Natural killer cell (primary cell): ENCODE measurements around the gene GULP1. TPM values are rescaled to one million over a fixed set of nuclear protein-coding genes. Genes with fewer than 3 reads are reported as not detected.

Experiments used
- ATAC-seq, 3 donors: fragments of 150-1000 bp in 2 of 3; fragments of 200-7000 bp in 1 of 3; cut with Tn5 transposase; 1 replicate in 1 of 3; 2 replicates in 2 of 3; pipeline ENCODE4 v1.10.0; 2021; ENCODE audit warnings: mild to moderate bottlenecking in 2 of 3, moderate library complexity in 2 of 3
- DNase-seq, 2 donors: peaks; one replicate each; pipeline versions ENCODE4 v3.0.0 to v3.0.0-alpha.2; 2013 to 2021; ENCODE audit warnings: mixed read lengths in 1 of 2
- H3K27ac ChIP-seq: one replicate; pipeline ENCODE4 v1.5.1; 2013; ENCODE audit warnings: mild to moderate bottlenecking, low read length
- H3K27me3 ChIP-seq: one replicate; pipeline ENCODE4 v1.6.1; 2013; ENCODE audit warnings: low read length; ENCODE audit not compliant: control insufficient read depth, insufficient read depth
- H3K36me3 ChIP-seq: one replicate; pipeline ENCODE4 v1.6.1; 2013; ENCODE audit warnings: low read length; ENCODE audit not compliant: control insufficient read depth, insufficient read depth
- H3K4me1 ChIP-seq: one replicate; pipeline ENCODE4 v1.6.1; 2013; ENCODE audit warnings: low read length; ENCODE audit not compliant: control insufficient read depth, insufficient read depth
- H3K4me3 ChIP-seq: one replicate; pipeline ENCODE4 v1.5.1; 2013; ENCODE audit warnings: low read length
- H3K9me3 ChIP-seq: one replicate; pipeline ENCODE4 v1.6.1; 2013; ENCODE audit warnings: low read length; ENCODE audit not compliant: control insufficient read depth, insufficient read depth
- H3K27ac Mint-ChIP-seq, 2 donors: one replicate each; pipeline ENCODE4 v1.8.0; 2022; ENCODE audit warnings: mild to moderate bottlenecking in 2 of 2, mixed read lengths in 2 of 2, moderate library complexity in 1 of 2
- H3K27me3 Mint-ChIP-seq, 2 donors: one replicate each; pipeline ENCODE4 v1.8.0; 2022; ENCODE audit warnings: low read depth in 2 of 2, mixed read lengths in 2 of 2
- H3K36me3 Mint-ChIP-seq: one replicate; pipeline ENCODE4 v1.8.0; 2022; ENCODE audit warnings: mixed read lengths
- H3K4me1 Mint-ChIP-seq, 2 donors: one replicate each; pipeline ENCODE4 v1.8.0; 2022; ENCODE audit warnings: mixed read lengths in 2 of 2
- H3K4me3 Mint-ChIP-seq: one replicate; pipeline ENCODE4 v1.8.0; 2022; ENCODE audit warnings: mild to moderate bottlenecking, moderate library complexity, mixed read lengths
- H3K9me3 Mint-ChIP-seq, 2 donors: one replicate each; pipeline ENCODE4 v1.8.0; 2022; ENCODE audit warnings: mixed read lengths in 2 of 2
- WGBS: methylation state at CpG from one replicate; pipeline ENCODE4 v1.1.7; 2013; ENCODE audit warnings: missing lambda C conversion rate; ENCODE audit not compliant: insufficient coverage; 5-methylcytosine and 5-hydroxymethylcytosine counted together
- intact Hi-C: fragments of 100-400 bp; cut with micrococcal nuclease; formaldehyde crosslinking; loops from one replicate; pipeline ENCODE4 v1.14.2; 2022
- total RNA-seq, 4 donors: library from RNA; stranded (reverse); fragments of 120-200 nt in 1 of 4; gene quantifications; one replicate each; pipeline versions ENCODE4 v1.2.3 to v1.2.4, GENCODE V29; 2013 to 2022
- TF ChIP-seq, protein P1 (sequence below): fragments of 200-600 bp; IDR thresholded peaks from one replicate; pipeline ENCODE4 v1.8.0; 2022; ENCODE audit warnings: antibody characterized with exemption

Gene GULP1
- total RNA-seq, 3 donors from 2014 or later (not counting 1 experiment from before 2014, with no cell fraction given) = not detected

DNA sequence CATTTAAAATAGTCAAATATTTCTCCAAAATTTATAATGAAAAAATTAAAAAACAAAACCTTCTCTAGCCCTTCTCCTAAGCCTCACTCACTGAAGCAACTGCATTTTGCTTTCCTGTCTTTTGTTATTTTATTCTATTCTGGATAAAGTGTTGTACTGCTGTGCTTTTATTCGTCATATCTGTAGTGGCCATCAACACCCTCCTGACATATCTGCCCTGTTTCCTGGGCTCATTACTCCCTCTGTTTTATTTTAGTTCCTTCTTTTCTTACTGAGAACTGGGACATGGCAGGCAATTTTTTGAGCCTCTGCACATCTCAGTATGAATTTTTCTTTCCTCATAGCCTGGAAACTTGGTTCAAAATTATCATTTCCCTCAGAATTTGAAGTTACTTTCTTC, 224.2 kb downstream of the GULP1 start:
- DNase-seq (no peak), ATAC-seq (no peak)
- H3K27me3 Mint-ChIP-seq = no peaks in the 10 kb centered on the region
- H3K4me3 Mint-ChIP-seq = no peak overlapping the region
- peaks cover 5 to 9% of the 10 kb centered on the region in 2 donors for H3K9me3 Mint-ChIP-seq
- TF ChIP-seq, protein P1, sequence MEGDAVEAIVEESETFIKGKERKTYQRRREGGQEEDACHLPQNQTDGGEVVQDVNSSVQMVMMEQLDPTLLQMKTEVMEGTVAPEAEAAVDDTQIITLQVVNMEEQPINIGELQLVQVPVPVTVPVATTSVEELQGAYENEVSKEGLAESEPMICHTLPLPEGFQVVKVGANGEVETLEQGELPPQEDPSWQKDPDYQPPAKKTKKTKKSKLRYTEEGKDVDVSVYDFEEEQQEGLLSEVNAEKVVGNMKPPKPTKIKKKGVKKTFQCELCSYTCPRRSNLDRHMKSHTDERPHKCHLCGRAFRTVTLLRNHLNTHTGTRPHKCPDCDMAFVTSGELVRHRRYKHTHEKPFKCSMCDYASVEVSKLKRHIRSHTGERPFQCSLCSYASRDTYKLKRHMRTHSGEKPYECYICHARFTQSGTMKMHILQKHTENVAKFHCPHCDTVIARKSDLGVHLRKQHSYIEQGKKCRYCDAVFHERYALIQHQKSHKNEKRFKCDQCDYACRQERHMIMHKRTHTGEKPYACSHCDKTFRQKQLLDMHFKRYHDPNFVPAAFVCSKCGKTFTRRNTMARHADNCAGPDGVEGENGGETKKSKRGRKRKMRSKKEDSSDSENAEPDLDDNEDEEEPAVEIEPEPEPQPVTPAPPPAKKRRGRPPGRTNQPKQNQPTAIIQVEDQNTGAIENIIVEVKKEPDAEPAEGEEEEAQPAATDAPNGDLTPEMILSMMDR = no peak
- Histone ChIP-seq H3K4me1 (no peaks in the 10 kb centered on the region), H3K27me3 (no peaks in the 10 kb centered on the region), H3K36me3 (no peaks in the 10 kb centered on the region), H3K9me3 (no peaks in the 10 kb centered on the region), H3K4me3 (no peak overlapping the region), H3K27ac (no peak overlapping the region)
- no peak overlapping the region for H3K27ac Mint-ChIP-seq
- 90% methylated on average over 1 of the region's 1 CpG for WGBS
- intact Hi-C loops = no loop called here
- H3K36me3 Mint-ChIP-seq = no peaks in the 10 kb centered on the region
- no peaks in the 10 kb centered on the region for H3K4me1 Mint-ChIP-seq

DNA sequence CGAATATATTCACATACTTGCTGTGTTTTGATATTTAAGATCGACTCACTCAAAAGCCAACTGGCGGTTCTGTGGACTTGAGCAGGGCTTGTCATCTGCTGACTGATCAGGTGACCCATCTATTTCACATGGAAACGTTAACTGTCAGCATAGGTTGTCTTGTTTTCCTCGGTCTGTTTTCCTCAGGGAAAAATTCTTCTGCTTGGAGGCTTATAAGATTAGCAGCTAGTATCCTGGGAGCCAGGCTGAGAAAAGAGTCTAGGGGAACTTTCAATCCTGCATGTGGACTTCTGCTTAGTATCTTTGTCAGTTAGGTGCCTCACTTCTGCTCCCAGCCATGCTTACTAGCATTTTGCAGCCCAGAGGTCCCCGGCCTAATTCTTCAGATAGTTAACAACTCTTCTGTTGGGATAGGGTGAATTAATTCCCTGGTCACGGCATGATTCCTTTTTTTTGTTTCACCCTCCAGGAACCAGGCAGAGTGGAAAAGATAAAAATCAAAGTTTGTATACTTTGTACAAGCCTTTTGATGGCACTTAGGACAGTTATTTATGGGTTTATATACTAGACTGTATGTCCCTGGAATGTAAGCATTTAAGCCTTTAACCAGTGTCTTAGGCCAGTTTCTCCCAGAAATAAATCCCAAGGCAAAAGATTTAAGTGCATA, 226.0 kb downstream of the GULP1 start:
- Mint-ChIP-seq H3K4me1 (no peaks in the 10 kb centered on the region), H3K27me3 (no peaks in the 10 kb centered on the region), H3K9me3 (peaks cover 5 to 12% of the 10 kb centered on the region in 2 donors), H3K36me3 (no peaks in the 10 kb centered on the region), H3K4me3 (no peak overlapping the region), H3K27ac (no peak overlapping the region)
- Histone ChIP-seq H3K9me3 (no peaks in the 10 kb centered on the region), H3K4me1 (no peaks in the 10 kb centered on the region), H3K36me3 (no peaks in the 10 kb centered on the region), H3K27ac (no peak overlapping the region), H3K27me3 (no peaks in the 10 kb centered on the region), H3K4me3 (no peak overlapping the region)
- intact Hi-C loops = no loop called here
- 90% methylated on average over 7 of the region's 7 CpGs for WGBS
- DNase-seq = no peak
- ATAC-seq = no peak
- TF ChIP-seq, protein P1 = no peak

DNA sequence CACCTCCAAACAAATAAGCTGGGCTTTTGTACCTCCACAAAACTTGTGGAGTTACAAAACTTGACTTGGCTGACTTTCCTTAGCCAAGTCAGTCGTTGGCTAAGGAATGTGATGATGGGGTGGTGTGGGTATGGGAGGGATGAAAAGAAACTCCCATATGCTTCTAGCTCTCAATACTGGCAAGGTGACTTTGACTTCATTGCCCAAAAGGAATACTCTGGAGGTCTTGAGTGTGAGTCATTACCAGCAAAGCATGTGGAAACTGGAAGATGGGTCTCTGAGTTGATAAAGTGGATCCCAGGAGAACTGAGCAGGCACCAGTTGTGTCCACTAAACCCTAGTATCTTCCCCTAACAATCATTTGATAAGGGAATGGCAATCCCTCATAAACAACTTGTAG, 226.7 kb downstream of the GULP1 start:
- no peaks in the 10 kb centered on the region for H3K4me1 Mint-ChIP-seq
- H3K4me3 Mint-ChIP-seq = no peak overlapping the region
- 78% methylated on average over 1 of the region's 1 CpG for WGBS
- H3K27ac Mint-ChIP-seq = no peak overlapping the region
- intact Hi-C loops = no loop called here
- H3K27ac ChIP-seq = no peak overlapping the region
- no peaks in the 10 kb centered on the region for H3K9me3 ChIP-seq
- H3K9me3 Mint-ChIP-seq = peaks cover 5 to 12% of the 10 kb centered on the region in 2 donors
- ATAC-seq (no peak), DNase-seq (no peak)
- no peaks in the 10 kb centered on the region for H3K27me3 ChIP-seq
- no peaks in the 10 kb centered on the region for H3K4me1 ChIP-seq
- H3K36me3 ChIP-seq = no peaks in the 10 kb centered on the region
- no peaks in the 10 kb centered on the region for H3K36me3 Mint-ChIP-seq
- H3K27me3 Mint-ChIP-seq = no peaks in the 10 kb centered on the region
- TF ChIP-seq, protein P1 = no peak
- H3K4me3 ChIP-seq = no peak overlapping the region

DNA sequence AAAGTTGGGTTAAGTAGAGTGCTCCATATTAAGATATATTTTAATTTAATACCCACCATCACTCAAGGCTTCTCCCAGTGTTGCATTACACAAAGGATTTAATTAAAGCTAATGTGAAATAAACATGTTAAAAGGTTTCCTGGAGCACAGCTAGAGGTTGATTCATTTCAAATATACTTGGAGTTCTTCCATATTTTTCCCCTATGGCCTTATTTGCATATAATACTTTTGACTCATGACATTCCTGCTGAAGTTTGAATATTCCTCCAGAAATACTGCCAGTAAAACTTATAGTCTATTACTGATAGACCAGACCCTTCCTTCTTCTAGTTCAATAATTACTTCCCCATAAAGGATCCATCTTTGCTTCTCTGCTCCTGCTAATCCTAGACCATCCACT, 227.5 kb downstream of the GULP1 start:
- TF ChIP-seq, protein P1 = no peak
- no peak for DNase-seq
- H3K4me1 ChIP-seq = no peaks in the 10 kb centered on the region
- Mint-ChIP-seq H3K4me3 (no peak overlapping the region), H3K4me1 (no peaks in the 10 kb centered on the region), H3K9me3 (peaks cover 5 to 12% of the 10 kb centered on the region in 2 donors), H3K27me3 (no peaks in the 10 kb centered on the region), H3K36me3 (no peaks in the 10 kb centered on the region), H3K27ac (no peak overlapping the region)
- no peaks in the 10 kb centered on the region for H3K9me3 ChIP-seq
- H3K27me3 ChIP-seq = no peaks in the 10 kb centered on the region
- no peak for ATAC-seq
- intact Hi-C loops = no loop called here
- no peak overlapping the region for H3K27ac ChIP-seq
- H3K36me3 ChIP-seq = no peaks in the 10 kb centered on the region
- no peak overlapping the region for H3K4me3 ChIP-seq
